Measurements from ENCODE around the gene OTUB2.

The OTUB2 gene

DNA sequence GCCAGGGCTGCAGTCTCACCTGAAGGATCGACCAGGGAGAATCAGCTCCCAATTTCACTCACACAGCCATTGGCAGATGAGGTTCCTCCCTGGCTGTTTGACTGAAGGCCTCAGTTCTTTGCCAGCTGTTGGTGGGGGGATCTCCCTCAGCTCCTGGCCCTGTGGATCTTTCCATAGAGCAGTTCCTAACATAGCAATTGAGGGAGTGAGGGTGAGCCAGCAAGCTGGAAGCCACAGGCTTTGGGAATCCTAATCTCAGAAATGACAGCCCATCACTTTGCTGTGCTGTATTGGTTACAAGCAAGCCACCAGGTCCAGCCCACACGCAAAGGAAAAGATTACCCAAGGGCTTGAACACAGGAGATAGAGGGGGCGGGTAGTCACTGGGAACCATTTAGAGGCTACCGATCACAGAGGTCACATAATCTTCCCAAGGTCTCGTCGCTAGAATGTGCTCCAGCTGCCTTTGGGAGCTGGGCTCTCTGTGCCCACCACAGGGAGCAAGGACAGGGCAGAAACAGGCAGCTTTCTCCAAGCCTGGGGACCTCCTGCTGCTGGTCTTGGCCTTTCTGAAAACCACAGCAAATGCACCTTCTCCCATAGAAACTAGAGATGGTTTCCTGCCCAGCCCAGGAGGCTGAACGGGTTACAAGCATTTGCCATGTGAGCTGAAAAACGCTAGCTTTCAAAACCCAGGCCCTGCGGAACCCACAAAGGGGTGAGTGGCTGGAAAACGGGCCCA lies 4.6 kb upstream of the OTUB2 start:
- no peak for DNase-seq (ENCODE audit: low spot score)

DNA sequence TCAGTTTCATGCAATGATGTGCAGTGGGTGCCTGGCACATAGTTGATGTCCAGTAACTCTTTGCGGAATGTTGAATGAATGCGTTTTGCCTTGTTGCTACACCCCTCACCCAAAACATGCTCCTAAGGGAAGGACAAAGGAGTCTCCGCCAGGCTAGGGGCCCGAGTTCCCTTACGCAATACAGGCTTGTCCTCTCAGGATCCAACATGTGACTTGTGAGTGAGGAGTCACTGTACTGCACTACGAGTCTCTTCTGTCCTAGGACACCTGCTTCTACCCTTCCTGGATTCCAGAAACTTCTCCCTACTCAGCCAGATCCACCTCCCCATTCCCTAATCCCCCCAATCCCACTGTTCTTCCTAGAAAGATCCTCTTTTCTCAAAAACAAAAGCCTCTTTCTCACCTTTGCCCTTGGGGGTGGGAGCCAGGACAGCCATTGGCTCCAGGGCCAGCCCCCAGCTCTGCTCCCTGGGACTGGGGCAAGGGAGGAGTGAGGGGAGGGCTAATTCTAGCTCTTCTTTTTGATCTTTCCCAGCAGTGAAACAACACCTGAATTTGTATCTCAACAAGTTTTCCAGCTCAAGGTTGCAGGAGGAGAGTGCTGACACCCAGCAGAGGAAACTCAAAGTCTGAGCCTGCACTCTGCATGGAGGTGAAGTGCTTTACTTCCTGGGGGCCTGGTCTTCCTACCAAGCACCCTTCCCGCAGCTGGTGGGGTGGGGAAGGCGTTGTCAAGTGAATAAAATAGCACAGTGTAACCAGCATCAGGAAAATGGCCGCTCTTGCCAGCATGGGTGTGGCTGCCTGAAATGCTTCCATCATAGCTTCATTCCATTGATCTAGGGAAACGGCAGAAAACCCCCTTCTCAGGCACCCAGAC lies 3.4 kb upstream of the OTUB2 start:
- no peak for DNase-seq (ENCODE audit: low spot score)

- no peak for DNase-seq (ENCODE audit: low spot score)
Measured at GRCh38 chr14:94024549-94024948, 1.6 kb upstream of the OTUB2 start.

DNA sequence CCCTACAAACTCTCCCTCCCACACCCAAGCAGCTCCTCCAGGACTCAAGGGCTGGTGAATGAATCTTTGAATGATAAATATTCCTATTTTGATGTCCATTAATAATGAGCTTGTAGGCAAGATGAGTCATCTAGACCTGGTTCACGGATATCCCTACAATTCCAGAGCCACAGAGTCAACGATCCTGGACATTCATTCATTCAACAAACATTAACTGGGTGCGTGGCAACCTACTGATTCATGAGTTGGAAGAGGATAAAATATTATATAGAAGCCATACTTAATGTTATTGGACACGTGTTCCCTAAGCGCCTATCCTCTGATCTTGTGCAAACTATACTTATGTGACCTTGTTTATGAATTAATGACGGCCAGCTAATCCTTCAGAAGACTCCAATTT lies 420 bp upstream of the OTUB2 start:
- DNase-seq (ENCODE audit: low spot score), result no peak

DNA sequence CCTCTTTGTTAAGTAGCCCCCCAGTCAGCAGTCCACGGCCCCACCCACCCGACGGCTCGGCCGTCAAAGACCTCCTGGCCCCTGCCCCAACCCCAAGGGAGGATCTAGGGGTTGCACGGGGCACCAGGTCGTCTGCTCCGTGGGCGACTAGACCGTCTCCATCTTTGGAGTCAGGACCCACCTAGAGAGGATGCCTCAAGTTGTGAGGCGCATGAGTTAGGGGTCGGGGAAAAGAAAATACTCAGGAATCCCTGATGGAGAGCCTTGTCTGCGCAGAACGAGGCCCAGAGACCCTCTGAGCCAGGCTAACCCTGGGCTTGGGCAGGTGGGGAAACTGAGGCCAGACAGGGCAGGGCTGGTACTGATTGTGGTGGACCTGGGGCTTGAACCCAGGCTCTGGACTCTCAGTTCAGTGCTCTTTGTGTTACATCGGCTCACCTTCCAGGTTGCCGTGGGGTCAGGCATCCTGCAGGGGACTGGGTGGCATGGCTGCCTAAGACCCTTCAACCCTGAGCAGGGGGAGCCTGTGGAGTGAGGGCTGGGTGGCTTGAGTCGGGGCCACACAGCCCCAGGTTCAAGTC lies 839 bp downstream of the OTUB2 start:
- DNase-seq (ENCODE audit: low spot score), result no peak

GRCh38 chr14:94027566-94028449 lies 1.7 kb downstream of the OTUB2 start:
- no peak for DNase-seq (ENCODE audit: low spot score)

DNA sequence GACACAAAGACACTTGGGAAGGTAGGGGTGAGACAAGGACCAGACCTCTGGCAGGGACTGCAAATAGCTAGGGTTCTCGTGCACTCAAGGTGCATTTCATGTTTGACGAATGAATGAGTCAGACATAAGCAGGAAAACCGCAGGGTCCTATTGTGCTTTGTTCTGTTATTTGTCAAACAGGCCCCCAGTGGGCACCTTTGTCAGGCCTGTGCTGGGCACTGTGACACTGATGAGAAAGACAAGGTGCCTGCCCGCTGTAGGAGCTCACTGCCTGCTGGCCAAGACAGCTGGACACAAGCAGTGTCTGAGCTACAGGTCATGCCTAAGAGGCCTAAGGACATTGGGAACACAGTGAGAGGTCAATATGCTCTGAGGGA lies 2.3 kb downstream of the OTUB2 start:
- peak; percentile 43 for DNase-seq (ENCODE audit: low spot score)

GRCh38 chr14:94029265-94029664 lies 3.1 kb downstream of the OTUB2 start:
- no peak for DNase-seq (ENCODE audit: low spot score)

DNA sequence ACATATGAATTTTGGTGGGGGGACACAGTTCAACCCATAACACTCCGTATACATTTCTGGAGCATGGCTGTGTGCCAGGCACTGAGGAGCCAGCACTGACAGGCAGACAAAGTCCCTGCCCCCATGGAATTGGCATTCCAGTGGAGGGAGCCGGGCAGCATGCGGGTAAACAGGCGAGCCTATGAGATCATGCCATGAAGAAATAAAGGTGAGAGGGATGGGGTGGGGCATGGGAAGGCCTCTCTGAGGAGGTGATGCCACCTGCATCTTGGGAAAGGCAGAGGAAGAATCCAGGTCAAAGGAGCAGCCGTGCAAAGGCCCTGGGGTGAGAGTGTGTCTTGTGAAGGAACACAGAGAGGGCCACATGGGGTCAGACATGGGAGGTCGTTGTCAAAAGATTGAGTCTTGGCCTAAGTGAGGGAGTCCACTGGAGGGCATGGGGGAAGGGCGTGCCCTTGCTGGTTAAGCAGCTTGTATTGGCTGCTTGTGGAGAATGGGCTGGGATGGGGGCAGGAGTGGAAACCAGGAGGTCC lies 3.6 kb downstream of the OTUB2 start:
- DNase-seq (ENCODE audit: low spot score), result no peak

- DNase-seq (ENCODE audit: low spot score), result no peak
Measured at GRCh38 chr14:94030571-94030970, 4.4 kb downstream of the OTUB2 start.

DNA sequence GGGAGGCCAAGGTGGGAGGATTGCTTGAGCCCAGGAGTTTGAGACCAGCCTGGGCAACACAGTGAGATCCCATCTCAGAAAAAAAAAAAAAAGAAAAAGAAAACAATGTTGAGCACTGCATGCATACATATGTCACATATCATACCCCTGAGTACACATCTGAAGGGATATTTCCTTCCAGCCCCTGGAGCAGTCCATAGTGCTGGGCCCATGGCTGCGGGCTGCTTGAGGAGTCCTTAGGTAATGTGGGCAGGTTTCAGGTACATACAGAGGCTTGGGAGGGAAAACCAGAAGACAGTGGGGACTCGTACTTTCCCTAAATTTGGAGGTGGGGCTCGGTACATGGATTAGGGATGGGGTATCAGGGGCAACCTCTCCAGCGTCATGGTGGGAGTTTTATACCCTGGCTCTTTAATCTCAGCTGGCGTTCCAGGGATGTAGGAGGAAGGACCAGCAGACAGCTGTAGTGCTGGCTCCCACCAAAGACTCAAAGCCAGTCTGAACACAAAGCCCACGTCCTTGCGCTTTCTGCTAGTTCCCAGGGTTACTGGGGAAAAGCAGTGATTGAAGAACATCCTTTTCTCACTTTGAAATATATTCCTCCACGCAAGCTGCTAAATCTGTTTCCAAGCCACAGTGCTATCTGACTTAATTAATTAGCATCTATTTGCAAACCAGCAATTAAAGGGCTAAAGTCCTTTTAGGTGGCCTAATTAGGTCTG lies 5.2 kb downstream of the OTUB2 start:
- no peak for DNase-seq (ENCODE audit: low spot score)

DNA sequence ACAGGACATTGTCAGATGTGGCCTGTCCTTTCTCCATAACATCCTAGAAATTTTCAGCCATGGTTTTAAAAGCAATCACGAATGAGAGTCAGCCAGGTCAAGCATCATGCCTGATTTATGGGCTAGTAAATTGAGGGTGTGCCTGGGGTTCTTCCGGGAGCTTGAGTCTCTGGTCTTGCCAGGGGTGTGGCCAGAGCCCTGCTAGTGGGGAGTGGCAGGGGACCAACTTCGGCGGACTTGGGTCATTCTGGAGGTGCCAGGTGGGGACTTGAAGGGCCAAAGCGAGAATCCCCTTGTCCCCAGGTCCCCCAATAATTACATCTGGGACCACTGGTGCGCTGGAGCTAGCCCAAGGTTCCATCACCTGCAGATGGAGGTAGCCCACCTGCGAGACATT lies 5.7 kb downstream of the OTUB2 start:
- DNase-seq (ENCODE audit: low spot score), result no peak

- no peak for DNase-seq (ENCODE audit: low spot score)
Measured at GRCh38 chr14:94034886-94035285, 8.7 kb downstream of the OTUB2 start.

GRCh38 chr14:94036313-94037167 lies 10.4 kb downstream of the OTUB2 start:
- DNase-seq (ENCODE audit: low spot score), result peak; percentile 75

DNA sequence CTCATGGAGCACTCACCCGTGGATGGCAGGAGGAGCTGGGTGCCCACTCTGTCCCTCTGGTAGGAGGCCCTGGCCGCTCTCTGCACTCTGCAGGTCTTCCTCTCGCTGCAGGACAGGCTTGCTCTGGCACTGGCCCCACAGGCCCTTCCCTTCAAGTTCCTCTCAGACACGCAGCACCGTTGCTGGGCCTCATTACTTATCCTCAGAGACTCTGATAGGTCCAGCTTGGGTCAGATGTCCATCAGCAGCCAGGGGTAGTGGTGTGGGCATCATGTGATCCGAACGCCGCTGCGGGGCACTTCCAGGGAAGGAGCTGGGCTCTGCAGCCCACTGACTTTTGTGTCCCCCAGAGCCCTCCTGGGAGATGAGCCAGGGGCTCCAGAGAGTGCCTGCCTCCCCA lies 11.8 kb downstream of the OTUB2 start:
- DNase-seq (ENCODE audit: low spot score), result no peak

DNA sequence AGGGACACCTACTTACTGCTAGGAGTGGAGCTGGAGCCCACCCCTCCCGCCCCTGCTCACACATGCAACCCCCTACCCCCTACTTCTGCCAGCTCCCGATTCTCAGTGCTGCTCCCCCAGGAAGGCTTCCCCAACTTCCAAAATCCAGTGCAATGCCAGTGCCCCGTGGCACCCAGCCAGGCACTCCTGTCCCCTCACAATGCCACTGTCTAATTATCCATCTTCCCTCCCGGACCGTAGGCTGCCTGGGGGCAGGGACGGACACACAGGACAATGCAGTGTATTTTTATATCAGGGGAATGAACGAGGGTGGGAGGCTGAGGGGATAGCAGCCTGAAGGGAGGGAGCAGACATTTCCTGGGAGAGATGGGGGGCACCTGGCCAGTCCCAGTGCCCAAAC lies 12.4 kb downstream of the OTUB2 start:
- DNase-seq (ENCODE audit: low spot score), result no peak

DNA sequence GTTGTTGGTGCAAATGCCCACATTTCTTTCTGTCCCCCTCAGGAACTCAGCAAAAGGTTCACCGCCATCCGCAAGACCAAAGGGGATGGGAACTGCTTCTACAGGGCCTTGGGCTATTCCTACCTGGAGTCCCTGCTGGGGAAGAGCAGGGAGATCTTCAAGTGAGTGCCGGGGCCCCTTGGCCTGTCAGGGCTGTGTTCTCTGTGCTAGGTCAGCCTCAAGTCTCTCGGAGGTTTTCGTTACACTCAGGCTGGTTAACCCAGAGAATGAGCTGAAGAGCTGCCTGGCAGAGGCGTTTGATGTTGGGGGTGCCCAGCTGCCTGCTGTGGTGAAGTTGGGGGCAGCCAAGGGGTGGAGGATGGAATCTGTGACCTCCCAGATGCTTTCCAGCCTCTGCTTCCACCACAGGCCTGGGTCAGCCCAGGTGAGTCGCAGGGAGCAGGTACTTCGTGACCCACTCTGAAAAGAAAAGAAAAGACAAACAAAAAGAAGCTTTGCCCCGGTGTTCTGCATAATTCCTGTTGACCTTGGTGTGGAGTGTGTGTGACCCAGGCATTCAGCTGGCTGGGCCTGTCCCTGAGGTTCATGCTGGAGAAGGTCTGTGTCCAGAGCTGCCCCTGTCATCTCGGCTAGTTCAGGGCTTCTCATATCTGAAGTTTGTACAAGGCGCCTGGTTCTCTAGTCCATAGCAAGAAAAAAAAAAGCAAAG lies 12.9 kb downstream of the OTUB2 start:
- DNase-seq (ENCODE audit: low spot score), result no peak

DNA sequence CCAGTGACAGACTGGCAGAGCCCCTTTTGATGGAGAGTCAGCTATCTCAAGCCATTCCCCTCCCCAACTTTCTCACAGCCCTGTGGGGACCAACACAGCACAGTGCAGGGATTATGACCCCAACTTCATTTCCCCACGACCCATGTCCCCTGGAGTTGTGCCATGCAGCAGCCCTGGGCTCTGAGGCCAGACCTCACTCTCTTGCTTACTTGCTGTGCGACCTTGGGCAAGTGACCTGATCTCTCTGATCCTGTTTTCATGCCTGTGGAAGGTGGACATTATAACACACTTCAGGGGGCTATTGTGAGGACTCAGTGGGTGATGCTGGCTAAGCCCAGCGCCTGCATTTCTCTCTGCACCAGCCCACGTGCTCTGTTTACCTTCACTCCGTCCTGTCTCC lies 14.1 kb downstream of the OTUB2 start:
- DNase-seq (ENCODE audit: low spot score), result no peak

DNA sequence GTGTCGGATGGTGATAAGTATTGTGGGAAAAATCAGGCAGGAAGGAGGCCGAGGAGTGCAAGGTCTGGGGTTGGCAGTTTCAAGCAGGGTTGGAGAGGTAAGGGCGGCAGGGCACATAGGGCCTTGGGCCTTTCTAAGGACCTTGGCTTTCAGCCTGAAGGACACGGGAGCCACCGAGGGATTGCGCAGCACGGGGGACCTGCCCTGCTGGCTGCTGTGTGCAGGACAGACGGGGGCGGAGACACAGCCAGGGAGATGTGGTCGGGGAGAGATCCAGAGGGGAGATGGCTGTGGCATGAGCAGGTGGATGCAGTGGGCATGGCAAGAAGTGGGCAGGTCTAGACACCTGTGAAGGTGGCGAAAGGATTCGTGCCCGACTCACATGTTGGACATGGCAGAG lies 14.7 kb downstream of the OTUB2 start:
- DNase-seq (ENCODE audit: low spot score), result no peak
